Effector memory CD4-positive, alpha-beta T cell (primary cell): ENCODE measurements around the gene ADGRD1.
"Not testable (repeated sequence)": the region's sequence is repeated elsewhere in the genome, so short reads cannot be mapped to it uniquely, and the experiment has no call there.

Experiments
- DNase-seq, 3 donors: peaks; one replicate each; pipeline ENCODE4 v3.0.0-alpha.2; 2020
- H3K27ac ChIP-seq: 2 replicates; pipeline ENCODE4 v1.7.0; 2013; ENCODE audit warnings: mild to moderate bottlenecking, low read length, moderate library complexity; ENCODE audit not compliant: insufficient read depth, poor library complexity, severe bottlenecking
- H3K27me3 ChIP-seq: replicated peaks from 2 replicates; pipeline ENCODE4 v1.7.0; 2013; ENCODE audit warnings: mild to moderate bottlenecking, low read length; ENCODE audit not compliant: insufficient read depth, control insufficient read depth, poor library complexity, severe bottlenecking
- H3K36me3 ChIP-seq: 2 replicates; pipeline ENCODE4 v1.7.0; 2013; ENCODE audit warnings: mild to moderate bottlenecking, low read length, moderate library complexity; ENCODE audit not compliant: control insufficient read depth, insufficient read depth
- H3K4me1 ChIP-seq: 2 replicates; pipeline ENCODE4 v1.7.0; 2013; ENCODE audit warnings: low read length, mild to moderate bottlenecking; ENCODE audit not compliant: control insufficient read depth, insufficient read depth, poor library complexity, severe bottlenecking
- H3K4me3 ChIP-seq: 2 replicates; pipeline ENCODE4 v1.7.0; 2013; ENCODE audit warnings: low read length, low read depth, mild to moderate bottlenecking; ENCODE audit not compliant: insufficient read depth, poor library complexity, severe bottlenecking
- H3K9me3 ChIP-seq: 2 replicates; pipeline ENCODE4 v1.7.0; 2013; ENCODE audit warnings: mild to moderate bottlenecking, low read length, moderate library complexity; ENCODE audit not compliant: control insufficient read depth

ADGRD1 gene

DNA sequence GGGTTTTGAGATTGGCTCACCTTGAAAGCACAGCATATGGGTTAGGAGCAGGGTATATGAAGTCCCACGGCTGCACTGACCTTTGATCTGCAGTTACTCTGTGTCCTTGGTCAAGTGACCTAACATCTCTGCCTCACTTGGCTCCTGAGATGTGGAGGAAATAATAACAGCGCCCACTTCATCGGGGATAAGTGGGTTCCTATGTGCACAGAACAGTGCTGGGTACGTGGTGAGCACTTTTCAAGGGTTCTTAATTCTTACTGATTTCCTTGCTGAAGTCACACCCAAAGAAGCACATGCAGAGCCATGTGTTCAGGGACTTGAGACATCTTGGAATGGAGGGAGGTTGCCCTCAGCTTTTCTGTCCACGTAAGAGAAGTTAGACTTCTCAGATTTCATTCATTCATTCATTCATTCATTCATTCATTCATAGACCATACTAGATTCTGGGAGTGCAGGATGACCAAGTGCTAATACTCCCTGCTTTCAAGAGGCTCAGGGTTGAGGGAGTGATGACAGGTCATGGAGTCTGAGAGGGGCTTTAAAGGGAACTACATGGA is 39.4 kb downstream of the ADGRD1 start:
- no peaks in the 10 kb centered on the region for H3K9me3 ChIP-seq
- H3K27me3 ChIP-seq: peaks cover 4% of the 10 kb centered on the region
- DNase-seq: no peak
- H3K36me3 ChIP-seq: no peaks in the 10 kb centered on the region
- no peak overlapping the region for H3K4me3 ChIP-seq
- no peaks in the 10 kb centered on the region for H3K4me1 ChIP-seq
- no peak overlapping the region for H3K27ac ChIP-seq

DNA sequence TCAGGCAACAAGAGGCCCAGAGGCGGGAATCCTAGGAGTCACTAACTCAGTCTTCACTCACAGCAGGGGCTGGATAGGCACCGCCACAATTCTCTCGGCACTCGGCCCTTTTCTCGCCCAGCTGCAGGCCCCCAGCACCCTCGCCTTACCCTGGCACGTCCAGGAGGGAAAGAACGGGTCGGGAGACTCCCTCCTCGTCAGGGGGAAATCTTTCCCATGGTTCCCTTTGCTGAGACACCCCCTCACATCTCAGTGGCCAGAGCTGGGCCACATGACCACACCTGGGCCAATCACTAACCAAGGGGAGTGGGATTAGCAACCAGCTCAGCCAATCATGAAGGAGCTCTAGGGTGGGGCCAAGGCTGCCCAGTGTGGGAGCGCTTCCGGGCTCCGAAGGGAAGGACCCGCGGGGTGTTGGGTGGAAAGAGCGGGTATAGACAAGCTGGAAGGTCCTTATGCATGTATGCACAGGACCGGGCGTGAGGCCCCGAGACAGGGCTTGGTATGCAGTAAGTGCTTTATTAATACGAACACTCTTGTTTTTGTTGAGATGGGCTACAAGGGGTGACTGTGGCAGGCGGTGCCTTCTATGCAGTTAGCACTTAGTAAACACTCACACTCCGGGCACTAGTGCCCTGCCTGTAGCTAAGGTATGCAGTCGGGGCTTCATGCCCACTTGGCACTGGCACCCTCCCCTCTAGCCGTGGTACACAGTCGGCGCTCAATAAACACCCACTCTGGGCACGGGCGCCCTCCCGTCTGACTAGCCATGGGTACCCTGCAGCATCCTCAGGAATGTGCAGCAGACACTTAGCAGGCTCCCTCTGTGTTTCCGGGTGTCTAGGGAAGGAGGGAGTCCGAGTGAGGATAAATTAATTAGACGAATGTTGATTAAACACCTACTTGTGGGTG is 40.3 kb downstream of the ADGRD1 start:
- Histone ChIP-seq H3K4me3 (no peak overlapping the region), H3K27me3 (peaks cover 4% of the 10 kb centered on the region), H3K36me3 (no peaks in the 10 kb centered on the region), H3K4me1 (no peaks in the 10 kb centered on the region), H3K27ac (no peak overlapping the region), H3K9me3 (no peaks in the 10 kb centered on the region)
- no peak for DNase-seq

DNA sequence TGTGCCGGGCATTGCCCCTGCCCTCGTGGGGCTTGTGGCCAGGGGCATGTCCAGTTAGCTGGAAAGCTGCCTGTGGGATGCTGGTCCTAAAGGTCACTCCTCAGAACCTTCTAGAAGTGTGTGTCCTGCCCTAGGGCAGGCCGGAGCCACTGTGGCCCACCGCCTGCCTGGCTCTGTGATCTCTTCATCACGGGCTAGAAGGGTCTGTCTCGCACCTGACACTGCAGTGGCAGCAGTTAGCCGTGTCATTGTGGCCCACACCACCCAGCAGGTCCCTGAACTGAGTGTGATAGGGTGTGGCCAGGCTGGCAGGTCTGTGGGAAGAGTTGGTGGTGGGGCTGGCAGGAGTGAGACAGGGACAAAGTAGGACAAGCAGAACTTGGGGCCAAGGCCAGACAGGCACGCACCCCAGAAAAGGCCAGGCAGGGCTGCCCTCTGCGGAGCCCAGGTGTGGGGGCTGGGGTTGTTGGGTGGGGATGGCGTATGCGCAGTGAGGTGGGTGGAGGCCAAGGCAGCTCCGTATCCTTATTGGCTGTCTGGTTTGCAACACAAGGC is 41.2 kb downstream of the ADGRD1 start:
- no peak overlapping the region for H3K4me3 ChIP-seq
- H3K27me3 ChIP-seq: peaks cover 4% of the 10 kb centered on the region
- no peaks in the 10 kb centered on the region for H3K36me3 ChIP-seq
- H3K4me1 ChIP-seq: no peaks in the 10 kb centered on the region
- no peak for DNase-seq
- H3K9me3 ChIP-seq: no peaks in the 10 kb centered on the region
- no peak overlapping the region for H3K27ac ChIP-seq

DNA sequence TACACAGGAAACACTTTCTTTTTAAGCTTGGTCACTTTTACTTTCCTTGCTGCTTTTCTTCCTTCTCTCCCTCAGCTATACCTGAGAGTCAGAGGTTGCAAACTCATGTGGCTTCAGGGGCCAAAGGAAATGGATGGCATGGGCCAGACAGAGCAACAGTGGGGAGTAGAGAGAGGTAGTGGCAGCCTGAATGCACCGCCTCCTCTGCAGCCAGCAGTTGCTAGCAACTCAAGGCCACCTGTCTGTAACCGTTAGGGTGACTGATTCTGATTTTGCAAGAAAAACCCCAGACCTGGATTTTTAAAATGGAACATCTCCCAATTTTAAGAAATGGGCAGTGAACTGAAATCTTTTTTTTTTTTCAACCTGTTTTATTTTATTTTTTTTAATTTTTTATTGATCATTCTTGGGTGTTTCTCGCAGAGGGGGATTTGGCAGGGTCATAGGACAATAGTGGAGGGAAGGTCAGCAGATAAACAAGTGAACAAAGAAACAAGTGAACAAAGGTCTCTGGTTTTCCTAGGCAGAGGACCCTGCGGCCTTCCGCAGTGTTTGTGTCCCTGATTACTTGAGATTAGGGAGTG is 41.8 kb downstream of the ADGRD1 start:
- H3K9me3 ChIP-seq, H3K4me1 ChIP-seq, H3K27me3 ChIP-seq, H3K4me3 ChIP-seq, DNase-seq, H3K36me3 ChIP-seq, H3K27ac ChIP-seq: not testable (repeated sequence)

DNA sequence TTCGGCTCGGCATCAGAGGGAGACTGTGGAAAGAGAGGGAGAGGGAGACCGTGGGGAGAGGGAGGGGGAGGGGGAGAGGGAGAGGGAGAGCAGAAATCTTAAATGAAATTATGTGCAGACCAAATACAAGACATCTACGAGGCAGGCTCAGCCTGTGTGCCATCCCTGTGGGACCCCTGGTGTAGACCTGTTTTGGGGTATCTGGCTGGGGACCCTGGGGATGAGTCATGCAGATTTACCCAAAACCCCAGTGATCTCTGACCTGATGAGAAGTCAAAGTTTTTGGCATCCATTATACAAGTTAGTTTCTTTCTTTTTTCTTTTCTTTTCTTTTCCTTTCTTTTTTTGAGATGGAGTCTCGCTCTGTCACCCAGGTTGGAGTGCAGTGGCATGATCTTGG is 44.4 kb downstream of the ADGRD1 start:
- no peak overlapping the region for H3K27ac ChIP-seq
- no peaks in the 10 kb centered on the region for H3K9me3 ChIP-seq
- H3K4me1 ChIP-seq: no peaks in the 10 kb centered on the region
- DNase-seq: no peak
- H3K36me3 ChIP-seq: no peaks in the 10 kb centered on the region
- no peaks in the 10 kb centered on the region for H3K27me3 ChIP-seq
- H3K4me3 ChIP-seq: no peak overlapping the region

DNA sequence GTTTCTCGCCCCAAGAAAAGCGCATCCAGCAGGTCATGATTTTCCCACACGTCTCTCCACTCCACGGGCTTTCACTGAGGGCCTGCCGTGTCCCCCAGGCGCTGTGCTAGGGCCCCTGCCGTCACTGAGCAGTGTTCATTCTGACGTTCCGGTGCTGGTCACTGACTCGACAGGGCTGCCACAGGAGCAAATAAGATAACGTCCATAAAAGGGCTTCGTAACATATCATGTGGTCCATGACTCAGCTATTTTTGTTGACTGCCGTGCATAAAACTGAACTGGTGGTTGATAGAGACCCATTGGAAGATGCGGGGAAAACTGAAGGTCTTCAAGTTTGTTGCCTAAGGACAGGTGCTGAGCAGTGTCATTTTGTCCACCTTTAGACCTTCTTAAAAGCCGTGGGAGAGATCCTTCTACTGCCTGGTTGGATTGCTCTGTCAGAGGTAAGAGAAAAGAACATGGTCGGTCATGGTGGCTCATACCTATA is 46.3 kb downstream of the ADGRD1 start:
- no peak for DNase-seq
- H3K9me3 ChIP-seq: no peaks in the 10 kb centered on the region
- H3K27me3 ChIP-seq: no peaks in the 10 kb centered on the region
- H3K36me3 ChIP-seq: no peaks in the 10 kb centered on the region
- H3K4me1 ChIP-seq: no peaks in the 10 kb centered on the region
- no peak overlapping the region for H3K4me3 ChIP-seq
- H3K27ac ChIP-seq: no peak overlapping the region

DNA sequence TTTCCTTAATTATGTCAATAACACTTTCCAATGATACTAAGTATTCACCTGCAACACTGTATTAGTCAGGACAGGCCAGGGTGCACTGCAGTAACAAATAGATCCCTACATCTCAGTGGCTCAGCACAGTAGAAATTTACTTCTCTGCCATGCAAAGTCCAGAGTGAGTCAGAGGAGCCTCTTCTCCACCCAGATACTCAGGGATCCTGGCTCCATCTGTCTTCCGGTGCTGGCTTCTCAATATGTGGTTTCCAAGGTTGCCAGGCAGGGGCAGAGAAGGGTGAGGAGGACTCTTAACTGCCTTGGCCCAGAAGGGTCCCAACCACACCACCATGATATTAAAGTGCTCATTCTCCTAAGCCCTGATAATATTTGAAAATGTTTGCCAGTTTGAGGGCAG is 47.8 kb downstream of the ADGRD1 start:
- no peaks in the 10 kb centered on the region for H3K36me3 ChIP-seq
- H3K4me3 ChIP-seq: no peak overlapping the region
- no peaks in the 10 kb centered on the region for H3K4me1 ChIP-seq
- no peak overlapping the region for H3K27ac ChIP-seq
- no peaks in the 10 kb centered on the region for H3K27me3 ChIP-seq
- DNase-seq: no peak
- no peaks in the 10 kb centered on the region for H3K9me3 ChIP-seq

DNA sequence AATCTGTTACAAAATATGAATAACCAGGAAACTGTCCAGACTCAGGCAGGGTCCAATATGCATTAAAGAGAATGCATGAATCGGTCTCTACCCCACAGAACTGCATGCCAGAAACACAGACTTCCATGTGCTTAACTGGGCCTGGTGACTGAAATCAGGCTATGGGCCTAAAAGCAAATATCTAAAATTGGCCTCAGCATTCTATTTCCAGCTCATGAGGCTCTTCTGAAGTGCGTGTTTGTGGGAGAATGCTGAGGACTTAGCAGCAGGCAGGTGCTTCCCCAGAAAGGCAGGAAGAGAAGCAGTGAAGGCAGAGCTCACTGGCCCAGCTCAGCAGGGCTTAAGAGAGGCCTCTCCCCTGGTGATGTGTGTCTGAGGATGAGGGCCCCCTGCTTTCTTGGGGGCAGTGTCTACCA is 48.5 kb downstream of the ADGRD1 start:
- H3K4me1 ChIP-seq: no peaks in the 10 kb centered on the region
- H3K36me3 ChIP-seq: no peaks in the 10 kb centered on the region
- no peaks in the 10 kb centered on the region for H3K9me3 ChIP-seq
- no peak overlapping the region for H3K4me3 ChIP-seq
- no peak overlapping the region for H3K27ac ChIP-seq
- no peaks in the 10 kb centered on the region for H3K27me3 ChIP-seq
- DNase-seq: no peak

DNA sequence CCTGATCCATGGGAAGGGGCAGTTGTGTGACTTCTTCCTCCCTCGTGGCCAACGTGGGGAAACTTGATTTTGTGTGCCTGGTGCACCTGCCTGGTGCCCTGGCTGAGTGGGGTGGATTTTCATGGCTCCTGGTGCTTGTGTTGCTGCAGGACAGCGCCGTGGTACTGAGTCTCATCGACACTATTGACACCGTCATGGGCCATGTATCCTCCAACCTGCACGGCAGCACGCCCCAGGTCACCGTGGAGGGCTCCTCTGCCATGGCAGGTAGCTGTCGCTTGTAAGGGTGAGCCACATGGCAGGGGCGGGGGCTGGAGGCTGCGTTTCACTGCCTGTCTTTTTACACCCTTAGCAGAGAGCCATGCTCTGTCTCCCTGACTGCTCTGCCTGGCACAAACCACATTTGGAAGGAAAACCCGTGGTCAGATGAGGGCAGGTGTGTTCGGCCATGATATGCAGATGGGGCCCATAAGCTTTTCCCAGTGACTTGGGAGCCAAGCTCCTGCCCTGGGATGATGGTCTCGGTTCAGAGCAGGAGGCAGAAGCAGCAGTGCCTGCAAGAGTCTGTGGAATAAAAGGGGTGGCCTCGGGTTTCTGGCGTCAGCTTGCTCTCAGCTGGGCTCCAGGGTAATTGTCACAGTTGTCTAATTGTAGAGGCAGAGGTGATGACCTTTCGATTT is 49.5 kb downstream of the ADGRD1 start:
- H3K27ac ChIP-seq: no peak overlapping the region
- no peaks in the 10 kb centered on the region for H3K9me3 ChIP-seq
- no peaks in the 10 kb centered on the region for H3K36me3 ChIP-seq
- no peaks in the 10 kb centered on the region for H3K4me1 ChIP-seq
- no peak for DNase-seq
- H3K27me3 ChIP-seq: no peaks in the 10 kb centered on the region
- H3K4me3 ChIP-seq: no peak overlapping the region
